ENCODE measurements around the gene SRSF4. TPM values are rescaled to one million over a fixed set of nuclear protein-coding genes. Genes with fewer than 3 reads are reported as not detected.
"Not testable (repeated sequence)": the region's sequence is repeated elsewhere in the genome, so short reads cannot be mapped to it uniquely, and the experiment has no call there.

The SRSF4 gene
- total RNA-seq, 1 experiment from 2014 or later: 31.7 TPM

DNA sequence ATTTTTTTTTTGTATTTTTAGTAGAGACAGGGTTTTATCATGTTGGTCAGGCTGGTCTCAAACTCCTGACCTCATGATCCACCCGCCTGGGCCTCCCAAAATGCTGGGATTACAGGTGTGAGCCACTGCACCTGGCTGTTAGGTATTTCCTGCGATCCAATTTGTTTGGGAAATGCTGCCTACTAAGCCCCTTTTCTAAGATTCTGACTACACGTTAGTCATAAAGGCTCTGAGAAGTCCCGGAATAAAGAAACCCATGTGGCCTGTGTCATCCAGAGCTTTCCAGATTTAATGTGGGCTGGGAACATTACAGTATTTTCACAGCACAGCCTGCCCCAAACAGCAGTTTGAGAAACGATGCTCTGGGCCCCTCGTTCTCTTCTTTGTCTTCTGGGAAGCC, 40.6 kb upstream of the SRSF4 start:
- not testable (repeated sequence) for H3K36me3 ChIP-seq (ENCODE audit: insufficient read depth, low read length); H3K9me2 ChIP-seq (replicated peaks; ENCODE audit: insufficient read depth, low read length); H3K4me3 ChIP-seq (ENCODE audit: low read length); H3K4me1 ChIP-seq (ENCODE audit: low read length); H3K27ac ChIP-seq (ENCODE audit: low read length); DNase-seq; H3K9ac ChIP-seq (ENCODE audit: low read length); H3K27me3 ChIP-seq (ENCODE audit: low read length); H3K9me3 ChIP-seq (ENCODE audit: low read length); H3K4me2 ChIP-seq (ENCODE audit: low read depth, low read length, poor library complexity, severe bottlenecking); H2AFZ ChIP-seq (ENCODE audit: low read length); H4K20me1 ChIP-seq (ENCODE audit: insufficient read depth, low read depth, low read length)
- H3K79me2 ChIP-seq (ENCODE audit: low read length): peaks cover 24% of the 10 kb centered on the region

DNA sequence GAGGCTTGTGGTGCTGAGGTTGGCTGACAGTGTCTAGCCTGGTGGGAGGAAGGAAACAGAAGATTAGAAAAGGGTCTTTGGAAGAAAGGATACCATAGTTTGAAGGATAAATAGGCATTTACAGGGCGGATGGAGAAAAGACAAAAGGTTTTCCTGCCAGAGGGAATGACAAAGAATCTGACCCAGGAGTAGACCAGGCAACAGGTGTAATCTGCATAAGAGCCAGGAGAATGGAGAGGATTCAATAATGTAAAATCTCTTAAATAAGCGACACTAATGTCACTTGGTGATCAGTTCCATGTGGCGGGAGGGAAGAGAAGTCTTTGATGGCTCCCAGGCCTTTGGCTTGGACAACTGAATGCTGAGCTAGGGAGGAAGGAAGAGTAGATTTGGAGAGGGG, 39.6 kb upstream of the SRSF4 start:
- no peaks in the 10 kb centered on the region for H3K9me2 ChIP-seq (replicated peaks; ENCODE audit: insufficient read depth, low read length)
- DNase-seq: no peak
- H3K79me2 ChIP-seq (ENCODE audit: low read length): peaks cover 19% of the 10 kb centered on the region
- H3K4me2 ChIP-seq (ENCODE audit: low read depth, low read length, poor library complexity, severe bottlenecking): no peak overlapping the region
- no peaks in the 10 kb centered on the region for H3K27me3 ChIP-seq (ENCODE audit: low read length)
- H3K9ac ChIP-seq (ENCODE audit: low read length): no peak overlapping the region
- no peaks in the 10 kb centered on the region for H4K20me1 ChIP-seq (ENCODE audit: insufficient read depth, low read depth, low read length)
- no peaks in the 10 kb centered on the region for H3K9me3 ChIP-seq (ENCODE audit: low read length)
- no peaks in the 10 kb centered on the region for H3K4me1 ChIP-seq (ENCODE audit: low read length)
- H3K27ac ChIP-seq (ENCODE audit: low read length): no peak overlapping the region
- no peak overlapping the region for H3K4me3 ChIP-seq (ENCODE audit: low read length)
- H2AFZ ChIP-seq (ENCODE audit: low read length): no peak overlapping the region
- H3K36me3 ChIP-seq (ENCODE audit: insufficient read depth, low read length): no peaks in the 10 kb centered on the region

DNA sequence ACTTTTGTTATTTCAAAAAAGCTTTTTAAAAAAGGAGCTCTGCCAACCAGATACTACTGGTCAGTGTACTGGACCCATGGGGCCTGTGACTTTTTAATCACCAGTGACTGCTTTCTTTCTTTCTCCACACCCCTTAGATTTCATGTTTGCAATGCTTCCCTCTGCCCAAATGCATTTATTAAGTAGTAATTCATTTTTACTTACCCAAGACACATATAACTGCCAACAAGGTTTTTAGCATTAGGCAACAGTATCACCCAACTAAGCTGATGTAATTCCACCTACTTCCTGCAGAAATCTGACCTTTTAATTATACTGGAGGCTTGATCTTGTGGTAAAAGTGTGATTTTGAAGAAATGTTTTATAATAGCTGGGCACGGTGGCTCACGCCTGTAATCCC, 36.5 kb upstream of the SRSF4 start:
- Histone ChIP-seq H4K20me1 (ENCODE audit: insufficient read depth, low read depth, low read length) (no peaks in the 10 kb centered on the region), H3K27me3 (ENCODE audit: low read length) (no peaks in the 10 kb centered on the region), H3K4me2 (ENCODE audit: low read depth, low read length, poor library complexity, severe bottlenecking) (no peak overlapping the region), H3K4me3 (ENCODE audit: low read length) (no peak overlapping the region), H2AFZ (ENCODE audit: low read length) (no peak overlapping the region), H3K9me2 (replicated peaks; ENCODE audit: insufficient read depth, low read length) (no peaks in the 10 kb centered on the region), H3K27ac (ENCODE audit: low read length) (no peak overlapping the region), H3K36me3 (ENCODE audit: insufficient read depth, low read length) (peaks cover 3% of the 10 kb centered on the region; the same call in 1 of the 2 replicates), H3K79me2 (ENCODE audit: low read length) (peaks cover 9% of the 10 kb centered on the region), H3K4me1 (ENCODE audit: low read length) (no peaks in the 10 kb centered on the region), H3K9ac (ENCODE audit: low read length) (no peak overlapping the region), H3K9me3 (ENCODE audit: low read length) (no peaks in the 10 kb centered on the region)
- no peak for DNase-seq

DNA sequence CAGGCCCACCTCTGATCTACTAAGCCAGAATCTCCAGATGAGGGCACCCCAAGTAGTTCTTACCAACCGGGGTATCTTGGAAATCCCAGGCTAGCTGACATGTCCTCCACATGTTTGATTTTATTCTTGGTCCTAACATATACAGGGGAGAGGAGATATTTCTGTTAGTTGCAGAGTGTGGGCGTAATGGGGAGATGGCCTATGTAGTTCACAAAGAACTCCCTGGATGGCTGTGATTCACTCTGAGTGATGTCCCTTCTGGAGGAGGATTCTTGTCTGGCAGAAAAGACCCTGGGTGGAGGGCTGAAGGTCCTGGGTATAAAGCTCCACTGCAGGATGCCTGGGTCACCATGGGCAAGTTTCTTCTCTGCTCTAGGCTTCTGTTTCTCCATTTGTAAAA, 35.9 kb upstream of the SRSF4 start:
- no peaks in the 10 kb centered on the region for H3K9me2 ChIP-seq (replicated peaks; ENCODE audit: insufficient read depth, low read length)
- no peak overlapping the region for H3K27ac ChIP-seq (ENCODE audit: low read length)
- H3K4me3 ChIP-seq (ENCODE audit: low read length): no peak overlapping the region
- H3K9me3 ChIP-seq (ENCODE audit: low read length): no peaks in the 10 kb centered on the region
- H2AFZ ChIP-seq (ENCODE audit: low read length): no peak overlapping the region
- no peak for DNase-seq
- no peaks in the 10 kb centered on the region for H3K4me1 ChIP-seq (ENCODE audit: low read length)
- H3K79me2 ChIP-seq (ENCODE audit: low read length): peaks cover 4% of the 10 kb centered on the region
- peaks cover 3% of the 10 kb centered on the region; the same call in 1 of the 2 replicates for H3K36me3 ChIP-seq (ENCODE audit: insufficient read depth, low read length)
- H4K20me1 ChIP-seq (ENCODE audit: insufficient read depth, low read depth, low read length): no peaks in the 10 kb centered on the region
- H3K27me3 ChIP-seq (ENCODE audit: low read length): no peaks in the 10 kb centered on the region
- H3K9ac ChIP-seq (ENCODE audit: low read length): no peak overlapping the region
- no peak overlapping the region for H3K4me2 ChIP-seq (ENCODE audit: low read depth, low read length, poor library complexity, severe bottlenecking)

DNA sequence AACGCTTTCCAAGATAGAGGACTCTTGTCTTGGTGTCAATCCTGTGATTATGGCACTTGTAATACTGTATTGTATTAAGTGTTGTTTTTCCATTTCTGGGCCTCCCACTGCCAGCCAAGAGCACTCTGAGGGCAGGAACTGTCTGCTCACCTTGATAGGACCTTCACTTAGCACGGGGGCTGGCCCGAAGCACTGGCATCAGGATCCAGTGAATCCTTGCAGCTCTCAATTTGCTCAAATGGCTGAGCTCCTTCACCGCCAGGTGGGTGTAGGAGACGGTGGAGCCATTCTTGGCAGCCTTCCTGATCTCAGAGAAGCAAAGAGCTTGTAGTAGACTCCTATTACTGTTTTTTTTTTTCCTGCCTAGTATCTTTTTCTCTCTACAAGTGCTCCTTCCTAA, 31.4 kb upstream of the SRSF4 start:
- DNase-seq: no peak
- Histone ChIP-seq H3K4me1 (ENCODE audit: low read length) (no peaks in the 10 kb centered on the region; the same call in 1 of the 2 replicates), H2AFZ (ENCODE audit: low read length) (no peak overlapping the region), H3K4me2 (ENCODE audit: low read depth, low read length, poor library complexity, severe bottlenecking) (no peak overlapping the region), H3K4me3 (ENCODE audit: low read length) (no peak overlapping the region), H3K9ac (ENCODE audit: low read length) (no peak overlapping the region), H3K79me2 (ENCODE audit: low read length) (no peaks in the 10 kb centered on the region; the same call in 1 of the 2 replicates), H4K20me1 (ENCODE audit: insufficient read depth, low read depth, low read length) (no peaks in the 10 kb centered on the region), H3K27me3 (ENCODE audit: low read length) (no peaks in the 10 kb centered on the region), H3K27ac (ENCODE audit: low read length) (no peak overlapping the region), H3K36me3 (ENCODE audit: insufficient read depth, low read length) (peaks cover 8% of the 10 kb centered on the region; the same call in 1 of the 2 replicates), H3K9me2 (replicated peaks; ENCODE audit: insufficient read depth, low read length) (no peaks in the 10 kb centered on the region), H3K9me3 (ENCODE audit: low read length) (no peaks in the 10 kb centered on the region)

DNA sequence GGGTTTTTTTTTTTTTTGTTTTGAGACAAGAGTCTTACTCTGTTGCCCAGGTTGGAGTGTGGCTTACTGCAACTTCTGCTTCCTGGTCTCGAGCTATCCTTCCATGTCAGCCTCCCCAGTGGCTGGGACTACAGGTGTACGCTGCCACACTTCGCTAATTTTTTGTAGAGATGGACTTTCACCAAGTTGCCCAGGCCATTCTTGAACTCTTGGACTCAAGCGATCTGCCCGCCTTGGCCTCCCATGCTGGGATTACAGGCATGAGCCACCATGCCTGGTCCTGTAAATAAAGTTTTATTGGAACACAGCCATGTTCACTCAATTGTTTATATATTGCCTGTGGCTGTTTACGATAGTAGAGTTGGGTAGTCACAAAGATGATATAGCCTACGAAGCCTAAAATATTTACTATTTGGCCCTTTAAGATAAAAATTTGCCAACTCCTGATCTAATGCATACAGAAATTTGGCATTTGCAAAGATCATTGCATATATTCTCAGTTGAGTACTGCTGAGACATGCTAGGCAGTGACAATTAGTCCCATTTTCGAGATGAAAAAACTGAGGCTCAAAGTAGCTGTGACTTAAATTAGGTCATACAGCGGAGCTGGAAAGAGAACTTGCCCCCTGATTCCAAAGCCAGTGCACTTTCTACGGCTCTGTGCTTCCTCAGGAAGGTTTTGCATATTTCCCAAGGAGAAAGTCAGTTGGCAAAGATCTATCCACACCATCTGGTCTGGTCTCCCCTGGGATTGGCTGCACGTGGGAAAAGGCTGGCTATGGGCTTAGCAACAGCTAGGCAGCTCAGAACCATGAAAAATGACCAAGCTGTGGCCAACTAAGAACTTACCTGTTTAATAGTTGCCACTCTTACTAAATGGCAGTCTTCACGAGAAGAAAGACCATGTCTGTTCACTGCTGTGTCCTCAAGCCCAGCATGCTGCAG, 29.7 kb upstream of the SRSF4 start:
- H3K27me3 ChIP-seq (ENCODE audit: low read length): no peaks in the 10 kb centered on the region
- no peaks in the 10 kb centered on the region; the same call in 1 of the 2 replicates for H3K4me1 ChIP-seq (ENCODE audit: low read length)
- H3K9me2 ChIP-seq (replicated peaks; ENCODE audit: insufficient read depth, low read length): no peaks in the 10 kb centered on the region
- DNase-seq: no peak
- H3K27ac ChIP-seq (ENCODE audit: low read length): no peak overlapping the region
- H3K4me3 ChIP-seq (ENCODE audit: low read length): no peak overlapping the region
- peaks cover 8% of the 10 kb centered on the region; the same call in 1 of the 2 replicates for H3K36me3 ChIP-seq (ENCODE audit: insufficient read depth, low read length)
- H2AFZ ChIP-seq (ENCODE audit: low read length): no peak overlapping the region
- no peak overlapping the region for H3K4me2 ChIP-seq (ENCODE audit: low read depth, low read length, poor library complexity, severe bottlenecking)
- H4K20me1 ChIP-seq (ENCODE audit: insufficient read depth, low read depth, low read length): no peaks in the 10 kb centered on the region
- no peaks in the 10 kb centered on the region for H3K9me3 ChIP-seq (ENCODE audit: low read length)
- H3K79me2 ChIP-seq (ENCODE audit: low read length): no peaks in the 10 kb centered on the region
- no peak overlapping the region for H3K9ac ChIP-seq (ENCODE audit: low read length)

DNA sequence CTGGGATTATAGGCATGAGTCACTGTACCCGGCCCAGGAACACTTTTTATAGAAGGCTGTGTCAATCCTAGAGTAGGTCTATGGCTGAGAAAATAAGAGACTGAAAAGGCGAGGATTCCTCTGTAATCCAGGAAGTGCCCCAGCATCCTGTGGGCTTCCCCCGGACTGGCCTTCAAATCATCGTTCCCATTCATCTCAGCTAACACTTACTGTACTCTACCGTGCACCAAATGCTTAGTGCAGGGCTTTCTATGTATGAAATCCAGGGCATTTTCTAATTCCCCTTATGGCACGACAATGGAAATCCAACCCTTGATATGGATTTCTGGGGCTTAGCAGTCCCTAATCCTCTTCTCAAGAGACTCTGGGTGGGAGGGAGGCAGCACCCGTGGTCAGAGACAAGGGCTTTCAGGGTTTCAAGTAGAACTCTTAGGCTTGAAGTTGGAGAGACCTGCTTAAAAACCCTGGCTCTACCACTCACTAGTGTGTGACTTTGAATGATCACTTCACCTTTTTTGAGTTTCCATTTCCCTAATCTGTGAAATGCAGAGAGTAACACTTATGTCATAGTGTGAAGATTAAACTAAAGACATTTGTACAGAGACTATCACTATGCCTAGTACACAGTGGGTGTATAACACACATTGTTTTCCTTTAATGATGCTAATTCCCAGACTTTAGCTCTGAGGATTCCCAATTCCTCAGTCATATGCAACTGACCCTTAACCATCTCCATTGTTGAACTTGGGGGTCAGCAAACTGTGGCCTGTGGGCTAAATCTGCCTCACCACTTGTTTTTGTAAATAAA, 28.8 kb upstream of the SRSF4 start:
- Histone ChIP-seq H3K27me3 (ENCODE audit: low read length) (no peaks in the 10 kb centered on the region), H3K4me3 (ENCODE audit: low read length) (no peak overlapping the region), H3K9ac (ENCODE audit: low read length) (no peak overlapping the region), H3K36me3 (ENCODE audit: insufficient read depth, low read length) (peaks cover 8% of the 10 kb centered on the region; the same call in 1 of the 2 replicates), H3K9me3 (ENCODE audit: low read length) (no peaks in the 10 kb centered on the region), H3K9me2 (replicated peaks; ENCODE audit: insufficient read depth, low read length) (no peaks in the 10 kb centered on the region), H2AFZ (ENCODE audit: low read length) (no peak overlapping the region), H3K79me2 (ENCODE audit: low read length) (no peaks in the 10 kb centered on the region), H3K27ac (ENCODE audit: low read length) (no peak overlapping the region), H3K4me2 (ENCODE audit: low read depth, low read length, poor library complexity, severe bottlenecking) (no peak overlapping the region), H4K20me1 (ENCODE audit: insufficient read depth, low read depth, low read length) (no peaks in the 10 kb centered on the region), H3K4me1 (ENCODE audit: low read length) (no peaks in the 10 kb centered on the region; the same call in 1 of the 2 replicates)
- no peak for DNase-seq

DNA sequence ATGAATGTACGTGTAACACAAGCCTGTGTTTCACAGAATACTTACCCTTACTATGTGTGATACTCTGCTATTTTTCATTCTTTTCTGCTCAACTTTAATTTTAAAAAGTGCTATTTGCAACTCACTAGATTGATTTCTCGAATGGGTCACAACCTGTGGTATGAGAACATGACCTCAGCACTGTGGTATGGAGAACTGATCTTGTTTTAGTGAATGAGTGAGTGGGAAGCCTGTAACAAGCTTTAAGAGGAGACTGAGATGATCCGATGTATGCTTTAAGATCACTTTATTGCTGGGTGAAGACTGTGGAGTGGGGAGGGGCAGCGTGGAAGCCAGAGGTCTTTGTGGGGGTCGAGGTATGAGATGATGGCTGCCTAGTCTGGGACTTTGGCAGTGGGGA, 27.5 kb upstream of the SRSF4 start:
- H3K36me3 ChIP-seq (ENCODE audit: insufficient read depth, low read length): peaks cover 5% of the 10 kb centered on the region; the same call in 1 of the 2 replicates
- H3K9me3 ChIP-seq (ENCODE audit: low read length): no peaks in the 10 kb centered on the region
- H2AFZ ChIP-seq (ENCODE audit: low read length): no peak overlapping the region
- no peak overlapping the region for H3K4me3 ChIP-seq (ENCODE audit: low read length)
- no peak overlapping the region for H3K4me2 ChIP-seq (ENCODE audit: low read depth, low read length, poor library complexity, severe bottlenecking)
- H4K20me1 ChIP-seq (ENCODE audit: insufficient read depth, low read depth, low read length): no peaks in the 10 kb centered on the region
- no peak for DNase-seq
- no peak overlapping the region for H3K9ac ChIP-seq (ENCODE audit: low read length)
- no peaks in the 10 kb centered on the region; the same call in 1 of the 2 replicates for H3K4me1 ChIP-seq (ENCODE audit: low read length)
- H3K79me2 ChIP-seq (ENCODE audit: low read length): no peaks in the 10 kb centered on the region
- H3K9me2 ChIP-seq (replicated peaks; ENCODE audit: insufficient read depth, low read length): no peaks in the 10 kb centered on the region
- no peaks in the 10 kb centered on the region for H3K27me3 ChIP-seq (ENCODE audit: low read length)
- no peak overlapping the region for H3K27ac ChIP-seq (ENCODE audit: low read length)
